Upper lobe of left lung (tissue), 4 donors: Measurements from ENCODE around the gene RPS23.

Source experiments
- EP300 ChIP-seq, 4 donors: sonication (generic); formaldehyde crosslinking; IDR thresholded peaks; one replicate each; pipeline ENCODE4 v1.5.1; 2017; ENCODE audit warnings: antibody characterized with exemption in 4 of 4, control low read depth in 2 of 4
- POLR2A ChIP-seq, 4 donors: fragments of 450-650 bp; IDR thresholded peaks; one replicate each; pipeline ENCODE4 v1.5.1; 2016 to 2017; ENCODE audit warnings: antibody characterized with exemption in 4 of 4, mild to moderate bottlenecking in 2 of 4
- POLR2AphosphoS5 ChIP-seq, 2 donors: sonication (generic); formaldehyde crosslinking; IDR thresholded peaks; one replicate each; pipeline ENCODE4 v1.5.1; 2017; ENCODE audit warnings: antibody characterized with exemption in 2 of 2
- TF ChIP-seq, protein P1 (sequence below), 6 experiments: fragments of 450-650 bp in 4 of 6; fragments of 200-600 bp in 2 of 6; sonication (generic) in 2 of 6; IDR thresholded peaks; one replicate each; pipeline ENCODE4 v1.5.1; 2016 to 2019; ENCODE audit warnings: antibody characterized with exemption in 6 of 6

DNA sequence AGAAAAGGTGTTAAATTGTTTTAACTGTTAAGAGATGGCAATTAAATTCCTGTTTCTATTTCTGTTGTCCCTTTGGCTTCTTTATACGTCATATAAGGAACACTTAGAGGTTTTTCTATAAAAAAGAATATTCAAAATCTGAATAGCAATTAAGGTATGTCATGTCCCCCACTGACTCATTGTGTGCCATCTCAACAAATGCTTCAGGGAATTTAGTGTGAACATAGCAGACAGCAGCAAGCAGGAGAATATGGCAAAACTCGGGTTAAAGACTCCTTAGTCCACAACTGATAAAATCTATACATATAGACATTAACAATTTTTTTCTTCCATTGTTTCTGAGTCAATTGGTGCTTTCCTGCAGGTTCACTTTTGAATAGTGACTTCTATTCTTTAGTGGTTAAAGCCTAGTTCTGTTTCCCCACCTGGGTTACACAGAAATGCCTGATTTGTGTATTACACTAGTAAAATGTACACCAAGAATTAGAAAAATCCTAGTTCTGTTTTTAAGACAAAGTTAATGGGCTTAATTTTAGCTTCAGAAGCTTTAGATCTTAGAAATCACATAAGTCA lies 17.9 kb upstream of the RPS23 start:
- TF ChIP-seq, protein P1, sequence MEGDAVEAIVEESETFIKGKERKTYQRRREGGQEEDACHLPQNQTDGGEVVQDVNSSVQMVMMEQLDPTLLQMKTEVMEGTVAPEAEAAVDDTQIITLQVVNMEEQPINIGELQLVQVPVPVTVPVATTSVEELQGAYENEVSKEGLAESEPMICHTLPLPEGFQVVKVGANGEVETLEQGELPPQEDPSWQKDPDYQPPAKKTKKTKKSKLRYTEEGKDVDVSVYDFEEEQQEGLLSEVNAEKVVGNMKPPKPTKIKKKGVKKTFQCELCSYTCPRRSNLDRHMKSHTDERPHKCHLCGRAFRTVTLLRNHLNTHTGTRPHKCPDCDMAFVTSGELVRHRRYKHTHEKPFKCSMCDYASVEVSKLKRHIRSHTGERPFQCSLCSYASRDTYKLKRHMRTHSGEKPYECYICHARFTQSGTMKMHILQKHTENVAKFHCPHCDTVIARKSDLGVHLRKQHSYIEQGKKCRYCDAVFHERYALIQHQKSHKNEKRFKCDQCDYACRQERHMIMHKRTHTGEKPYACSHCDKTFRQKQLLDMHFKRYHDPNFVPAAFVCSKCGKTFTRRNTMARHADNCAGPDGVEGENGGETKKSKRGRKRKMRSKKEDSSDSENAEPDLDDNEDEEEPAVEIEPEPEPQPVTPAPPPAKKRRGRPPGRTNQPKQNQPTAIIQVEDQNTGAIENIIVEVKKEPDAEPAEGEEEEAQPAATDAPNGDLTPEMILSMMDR (IDR thresholded peaks at IDR 0.05), result no peak
- TF ChIP-seq POLR2AphosphoS5 (IDR thresholded peaks at IDR 0.05) (no peak), POLR2A (IDR thresholded peaks at IDR 0.05) (no peak), EP300 (IDR thresholded peaks at IDR 0.05) (no peak)
